HepG2 (cell line): ENCODE results near the gene DLG2. TPM values are rescaled to one million over a fixed set of nuclear protein-coding genes. Genes with fewer than 3 reads are reported as not detected.
A peak's percentile ranks its signal among the peaks of the same experiment; 100 is the strongest.

Experiments
- ATAC-seq: fragments of 200-7000 bp; cut with Tn5 transposase; 3 replicates; pipeline ENCODE4 v1.9.1; 2020; ENCODE audit warnings: mild to moderate bottlenecking, moderate library complexity
- BruUV-seq: library from RNA; stranded (reverse); fragments of 400-500 nt; replicated peaks from 2 replicates; lab custom pipeline; 2021; lab: Mats Ljungman, UMichigan
- CTCF ChIA-PET: fragments of 300-600 bp; formaldehyde crosslinking; extraction: SDS; loops from one replicate; lab custom pipeline; 2021; ENCODE audit warnings: low total read pairs, inconsistent platforms, low intra/inter-chr PET ratio; lab: Yijun Ruan, JAX
- POLR2A ChIA-PET: fragments of 350-600 bp; sonication (Branson Sonifier 250); formaldehyde crosslinking; loops from one replicate; lab custom pipeline; 2020; ENCODE audit warnings: antibody characterized with exemption, inconsistent platforms; lab: Yijun Ruan, JAX
- DNase-seq: peaks from one replicate; pipeline ENCODE4 v3.0.0-alpha.2; 2015; ENCODE audit warnings: low spot score
- FAIRE-seq: peaks from 3 replicates; lab custom pipeline; 2011; peaks lifted over from hg19 to GRCh38; lab: Jason Lieb, UNC
- H2AFZ ChIP-seq: one replicate; pipeline ENCODE4 v1.6.1; 2011; ENCODE audit warnings: low read length, inconsistent platforms
- H3K27ac ChIP-seq: fragments of 300-600 bp; 3 replicates; pipeline ENCODE4 v1.8.0; 2011; ENCODE audit warnings: mixed run types, mild to moderate bottlenecking, mixed read lengths, low read length, inconsistent platforms; ENCODE audit not compliant: insufficient read depth; ENCODE audit errors: extremely low read length
- H3K27me3 ChIP-seq, 2 experiments: fragments of 200-600 bp in 1 of 2; 2 replicates in 1 of 2; 3 replicates in 1 of 2; pipeline versions ENCODE4 v1.6.0 to v1.8.0; 2011; ENCODE audit warnings: low read length in 2 of 2, mild to moderate bottlenecking in 2 of 2, moderate library complexity in 2 of 2, inconsistent platforms in 1 of 2; ENCODE audit not compliant: insufficient read depth in 2 of 2, control insufficient read depth in 1 of 2
- H3K36me3 ChIP-seq, 2 experiments: fragments of 200-600 bp in 1 of 2; replicated peaks in 1 of 2; 2 replicates in 1 of 2; 3 replicates in 1 of 2; pipeline versions ENCODE4 v1.5.1 to v1.8.0; 2011; ENCODE audit warnings: low read length in 2 of 2, inconsistent platforms in 1 of 2; ENCODE audit not compliant: insufficient read depth in 2 of 2, control insufficient read depth in 1 of 2
- H3K4me1 ChIP-seq: 2 replicates; pipeline ENCODE4 v1.5.1; 2012; ENCODE audit warnings: low read length, inconsistent platforms; ENCODE audit not compliant: insufficient read depth
- H3K4me2 ChIP-seq: 2 replicates; pipeline ENCODE4 v1.6.0; 2011; ENCODE audit warnings: low read depth, low read length, inconsistent platforms
- H3K4me3 ChIP-seq, 3 experiments: fragments of 200-600 bp in 1 of 3; sonication (generic), shearing (Covaris generic) in 1 of 3; replicated peaks in 1 of 3; 2 replicates each; pipeline ENCODE4 v1.5.1; 2011 to 2016; ENCODE audit warnings: low read length in 3 of 3, inconsistent platforms in 2 of 3, low read depth in 2 of 3, mild to moderate bottlenecking in 2 of 3, control low read depth in 1 of 3, mixed read lengths in 1 of 3; ENCODE audit not compliant: insufficient read depth in 1 of 3
- H3K79me2 ChIP-seq: one replicate; pipeline ENCODE4 v1.6.1; 2011; ENCODE audit warnings: low read length, inconsistent platforms; ENCODE audit not compliant: insufficient read depth
- H3K9ac ChIP-seq: 2 replicates; pipeline ENCODE4 v1.6.0; 2011; ENCODE audit warnings: mild to moderate bottlenecking, low read depth, low read length, inconsistent platforms; ENCODE audit not compliant: insufficient read depth
- H3K9me3 ChIP-seq: 2 replicates; pipeline ENCODE4 v1.5.1; 2012; ENCODE audit warnings: mild to moderate bottlenecking, low read length
- H4K20me1 ChIP-seq: 2 replicates; pipeline ENCODE4 v1.6.0; 2011; ENCODE audit warnings: inconsistent platforms, mild to moderate bottlenecking, low read length, moderate library complexity; ENCODE audit not compliant: insufficient read depth
- FOXO4 ChIP-seq: sonication (generic); formaldehyde crosslinking; conservative IDR thresholded peaks from 2 replicates; pipeline ENCODE4 v1.8.1; 2023; ENCODE audit warnings: missing genetic modification reagents
- HINFP ChIP-seq: sonication (generic); formaldehyde crosslinking; IDR thresholded peaks from 2 replicates; pipeline ENCODE4 v1.4.0; 2020; ENCODE audit warnings: low read depth, mild to moderate bottlenecking, missing genetic modification reagents
- NFRKB ChIP-seq: fragments of 450-650 bp; IDR thresholded peaks from 2 replicates; pipeline ENCODE4 v1.6.1; 2017
- SKIL ChIP-seq: sonication (generic); formaldehyde crosslinking; IDR thresholded peaks from 2 replicates; pipeline ENCODE4 v1.8.0; 2022; ENCODE audit warnings: missing genetic modification reagents, mild to moderate bottlenecking, moderate library complexity, borderline replicate concordance
- SMAD9 ChIP-seq: sonication (generic); formaldehyde crosslinking; IDR thresholded peaks from 2 replicates; pipeline ENCODE4 v1.5.1; 2020; ENCODE audit warnings: mild to moderate bottlenecking, missing genetic modification reagents
- YY1 ChIP-seq: IDR thresholded peaks from 2 replicates; pipeline ENCODE4 v1.6.1; 2011; ENCODE audit warnings: low read length, low read depth, moderate library complexity, mild to moderate bottlenecking; ENCODE audit not compliant: insufficient read depth, insufficient replicate concordance
- ZFP91 ChIP-seq: sonication (generic); formaldehyde crosslinking; IDR thresholded peaks from 2 replicates; pipeline ENCODE4 v1.9.0; 2022; ENCODE audit warnings: missing genetic modification reagents, mild to moderate bottlenecking, borderline replicate concordance
- ZIK1 ChIP-seq: sonication (generic); formaldehyde crosslinking; IDR thresholded peaks from 2 replicates; pipeline ENCODE4 v1.5.0; 2020; ENCODE audit warnings: mild to moderate bottlenecking, low read depth, missing genetic modification reagents, borderline replicate concordance
- ZMYM2 ChIP-seq: sonication (generic); formaldehyde crosslinking; IDR thresholded peaks from 2 replicates; pipeline ENCODE4 v1.8.0; 2022; ENCODE audit warnings: mild to moderate bottlenecking, missing genetic modification reagents
- ZNF558 ChIP-seq: sonication (generic); formaldehyde crosslinking; IDR thresholded peaks from 2 replicates; pipeline ENCODE4 v1.9.0; 2022; ENCODE audit warnings: mild to moderate bottlenecking, missing genetic modification reagents, borderline replicate concordance
- ZNF777 ChIP-seq: sonication (generic); formaldehyde crosslinking; IDR thresholded peaks from 2 replicates; pipeline ENCODE4 v1.4.0; 2020; ENCODE audit warnings: missing genetic modification reagents
- ZNF800 ChIP-seq: sonication (generic); formaldehyde crosslinking; IDR thresholded peaks from 2 replicates; pipeline ENCODE4 v1.4.0; 2020; ENCODE audit warnings: missing genetic modification reagents
- ZSCAN30 ChIP-seq: sonication (generic); formaldehyde crosslinking; IDR thresholded peaks from 2 replicates; pipeline ENCODE4 v1.5.0; 2020; ENCODE audit warnings: mild to moderate bottlenecking, missing genetic modification reagents
- WGBS: methylation state at CpG from one replicate; pipeline ENCODE4 v1.1.6; 2017; ENCODE audit warnings: low lambda C conversion rate; 5-methylcytosine and 5-hydroxymethylcytosine counted together
- in situ Hi-C: cut with HindIII; loops from 2 replicates; pipeline ENCODE4 v1.10.0; 2017; ENCODE audit warnings: low pct_unique_long_range_greater_than_20kb; ENCODE audit not compliant: extremely low pct_ligation_motif_present
- intact Hi-C: fragments of 100-400 bp; cut with micrococcal nuclease; formaldehyde crosslinking; loops from one replicate; pipeline ENCODE4 v1.10.0; 2022; ENCODE audit not compliant: unreplicated experiment
- polyA plus RNA-seq, 8 experiments: library from polyadenylated mRNA; depleted of rRNA in 3 of 8; stranded (reverse) in 7 of 8; unstranded in 1 of 8; fragments of >200 nt; fragmentation: Illumina TruSeq in 4 of 8; extraction: Trizol in 4 of 8; gene quantifications; 2 replicates each; pipeline versions ENCODE4 v1.2.1 to v1.2.3, GENCODE V29; 2011 to 2016; ENCODE audit warnings: low read depth in 4 of 8, missing spikeins in 1 of 8, mixed read lengths in 1 of 8; ENCODE audit not compliant: insufficient read depth in 1 of 8
- total RNA-seq, 5 experiments: library from RNA; depleted of rRNA; stranded (reverse); fragments of >200 nt; fragmentation: Illumina TruSeq; extraction: Trizol; gene quantifications; 2 replicates each; pipeline ENCODE4 v1.2.3, GENCODE V29; 2016; ENCODE audit warnings: low read depth in 1 of 5

Gene DLG2
- total and polyA plus RNA-seq, 2 of the 13 experiments (the other 11 are each of a cell fraction or from before 2014, with no cell fraction given) = 0.46 to 1.0 TPM

- ATAC-seq (peak; percentile 78), DNase-seq (peak; percentile 50), FAIRE-seq (no peak)
- Histone ChIP-seq H3K79me2 (peaks cover 54% of the 10 kb centered on the region), H3K9me3 (no peaks in the 10 kb centered on the region), H3K4me2 (peak overlapping the region; percentile 88), H3K4me3 (peak overlapping the region; percentile 72 to 95 (median 86)), H3K36me3 (no peaks in the 10 kb centered on the region), H3K9ac (peak overlapping the region; percentile 98), H4K20me1 (peaks cover 29% of the 10 kb centered on the region), H3K27ac (peak overlapping the region; percentile 98), H2AFZ (no peak overlapping the region), H3K4me1 (peaks cover 49% of the 10 kb centered on the region), H3K27me3 (no peaks in the 10 kb centered on the region; a peak in 1 of 5 replicates)
- in situ Hi-C loops = no loop called here
- 0% methylated on average over 26 of the region's 73 CpGs for WGBS
- CTCF ChIA-PET = no interaction called here
- POLR2A ChIA-PET = interaction anchor here (1.2 to 10.0 kb wide), 6 partner anchors 10 to 36 kb away, joined by 3 to 112 read pairs (median 6); partner anchors contain the start of genes TMEM126A and TMEM126B
- BruUV-seq = no TSS peak
- intact Hi-C loops = loop anchor here (1.0 to 2.0 kb wide), 2 partner anchors 15 to 69 kb away; no protein-coding TSS in a partner anchor
- TF ChIP-seq ZNF777 (CRISPR knock-in tag) (no peak), ZIK1 (0 out of 2 replicates have a peak, but pooled peaks have one; percentile 25), ZNF800 (CRISPR knock-in tag) (no peak), NFRKB (no peak), ZSCAN30 (CRISPR knock-in tag) (peak; percentile 67; the same call in 1 of the 2 replicates), ZFP91 (CRISPR knock-in tag) (0 out of 2 replicates have a peak, but pooled peaks have one; percentile 6), ZNF558 (peak; percentile 76), HINFP (CRISPR knock-in tag) (no peak), SMAD9 (CRISPR knock-in tag) (peak; percentile 69; the same call in 1 of the 2 replicates), ZMYM2 (CRISPR knock-in tag) (no peak), FOXO4 (0 out of 2 replicates have a peak, but pooled peaks have one; percentile 70), SKIL (CRISPR knock-in tag) (peak; percentile 31; the same call in 1 of the 2 replicates), YY1 (no peak)
Observed at GRCh38 chr11:85663753-85664614, 36.8 kb upstream of the DLG2 start.
